MM.1S (cell line): ENCODE measurements around the gene TRHDE.

Experiments
- EZH2 ChIP-seq: fragments of 300-600 bp; sonication (generic); optimal IDR thresholded peaks from 2 replicates; pipeline ENCODE3; 2017; ENCODE audit warnings: low read depth, mild to moderate bottlenecking, antibody characterized with exemption, low read length, mixed read lengths
- EZH2phosphoT487 ChIP-seq: fragments of 300-600 bp; sonication (generic); IDR thresholded peaks from 2 replicates; pipeline ENCODE4 v1.6.1; 2018; ENCODE audit warnings: antibody characterized with exemption, low read length
- TF ChIP-seq, protein P1 (sequence below): fragments of 300-600 bp; sonication (generic); IDR thresholded peaks from 2 replicates; pipeline ENCODE4 v1.5.1; 2016; ENCODE audit warnings: antibody characterized with exemption, low read length, mixed read lengths

GRCh38 chr12:72271451-72272090 is 599 bp upstream of the TRHDE start:
- TF ChIP-seq, protein P1, sequence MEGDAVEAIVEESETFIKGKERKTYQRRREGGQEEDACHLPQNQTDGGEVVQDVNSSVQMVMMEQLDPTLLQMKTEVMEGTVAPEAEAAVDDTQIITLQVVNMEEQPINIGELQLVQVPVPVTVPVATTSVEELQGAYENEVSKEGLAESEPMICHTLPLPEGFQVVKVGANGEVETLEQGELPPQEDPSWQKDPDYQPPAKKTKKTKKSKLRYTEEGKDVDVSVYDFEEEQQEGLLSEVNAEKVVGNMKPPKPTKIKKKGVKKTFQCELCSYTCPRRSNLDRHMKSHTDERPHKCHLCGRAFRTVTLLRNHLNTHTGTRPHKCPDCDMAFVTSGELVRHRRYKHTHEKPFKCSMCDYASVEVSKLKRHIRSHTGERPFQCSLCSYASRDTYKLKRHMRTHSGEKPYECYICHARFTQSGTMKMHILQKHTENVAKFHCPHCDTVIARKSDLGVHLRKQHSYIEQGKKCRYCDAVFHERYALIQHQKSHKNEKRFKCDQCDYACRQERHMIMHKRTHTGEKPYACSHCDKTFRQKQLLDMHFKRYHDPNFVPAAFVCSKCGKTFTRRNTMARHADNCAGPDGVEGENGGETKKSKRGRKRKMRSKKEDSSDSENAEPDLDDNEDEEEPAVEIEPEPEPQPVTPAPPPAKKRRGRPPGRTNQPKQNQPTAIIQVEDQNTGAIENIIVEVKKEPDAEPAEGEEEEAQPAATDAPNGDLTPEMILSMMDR, result no peak
- TF ChIP-seq EZH2 (no peak), EZH2phosphoT487 (no peak)
